Measurements from ENCODE around the gene EME2.

The EME2 gene

DNA sequence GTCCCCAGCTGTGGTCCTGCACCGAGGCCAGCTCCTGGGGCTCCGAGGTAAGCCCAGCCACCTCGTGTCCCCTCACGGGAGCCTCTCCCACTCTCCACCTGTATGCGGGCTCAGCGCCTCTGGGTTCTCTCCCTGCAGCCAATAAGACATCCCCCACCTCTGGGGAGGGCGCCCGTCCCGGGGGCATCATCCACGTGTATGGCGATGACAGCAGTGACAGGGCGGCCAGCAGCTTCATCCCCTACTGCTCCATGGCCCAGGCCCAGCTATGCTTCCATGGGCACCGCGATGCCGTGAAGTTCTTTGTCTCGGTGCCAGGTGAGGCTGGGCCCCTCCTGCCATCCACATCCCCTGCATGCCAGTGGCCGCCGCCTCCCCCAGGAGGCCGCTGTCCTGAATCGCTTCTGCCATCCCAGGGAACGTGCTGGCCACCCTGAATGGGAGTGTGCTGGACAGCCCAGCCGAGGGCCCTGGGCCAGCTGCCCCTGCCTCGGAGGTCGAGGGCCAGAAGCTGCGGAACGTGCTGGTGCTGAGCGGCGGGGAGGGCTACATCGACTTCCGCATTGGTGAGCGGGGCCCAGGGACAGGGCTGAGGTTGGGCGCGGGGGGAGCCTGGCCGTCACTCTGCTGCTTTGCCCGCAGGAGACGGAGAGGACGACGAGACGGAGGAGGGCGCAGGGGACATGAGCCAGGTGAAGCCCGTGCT, 4.4 kb upstream of the EME2 start:
- DNase-seq = no peak

DNA sequence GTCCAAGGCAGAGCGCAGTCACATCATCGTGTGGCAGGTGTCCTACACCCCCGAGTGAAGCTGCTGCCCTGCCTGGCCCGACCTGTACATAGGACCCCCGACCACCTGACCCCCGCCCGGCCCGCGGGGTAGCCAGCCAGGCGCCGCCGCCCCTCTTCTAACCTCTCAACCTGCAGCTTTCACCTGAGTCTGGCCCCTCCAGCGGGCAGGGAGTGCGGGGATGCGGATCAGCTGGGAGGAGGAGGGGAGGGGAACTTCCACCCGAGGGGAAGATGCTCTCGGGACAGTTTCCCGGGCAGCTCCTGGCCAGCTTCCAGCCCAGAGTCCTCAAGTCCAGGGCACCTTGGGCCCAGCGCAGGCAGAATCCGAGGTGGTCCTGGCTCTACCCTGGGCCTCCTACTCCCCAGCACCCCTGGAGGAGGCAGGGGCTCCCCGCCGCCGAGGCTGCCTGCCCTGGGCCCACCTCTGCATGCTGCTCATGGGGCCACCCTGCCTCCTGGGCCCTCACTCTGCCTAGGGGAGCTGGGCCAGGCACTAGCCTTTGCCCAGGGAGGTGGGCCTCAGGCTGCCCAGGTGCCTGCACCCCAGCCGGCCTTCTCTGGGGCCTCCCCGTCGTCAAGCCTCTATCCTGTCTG, 3.7 kb upstream of the EME2 start:
- DNase-seq = no peak

GRCh38 chr16:1769402-1770300, 3.0 kb upstream of the EME2 start:
- no peak for DNase-seq

- peak; percentile 73 for DNase-seq
These were observed 2.1 kb upstream of the EME2 start for GRCh38 chr16:1770328-1771187.

DNA sequence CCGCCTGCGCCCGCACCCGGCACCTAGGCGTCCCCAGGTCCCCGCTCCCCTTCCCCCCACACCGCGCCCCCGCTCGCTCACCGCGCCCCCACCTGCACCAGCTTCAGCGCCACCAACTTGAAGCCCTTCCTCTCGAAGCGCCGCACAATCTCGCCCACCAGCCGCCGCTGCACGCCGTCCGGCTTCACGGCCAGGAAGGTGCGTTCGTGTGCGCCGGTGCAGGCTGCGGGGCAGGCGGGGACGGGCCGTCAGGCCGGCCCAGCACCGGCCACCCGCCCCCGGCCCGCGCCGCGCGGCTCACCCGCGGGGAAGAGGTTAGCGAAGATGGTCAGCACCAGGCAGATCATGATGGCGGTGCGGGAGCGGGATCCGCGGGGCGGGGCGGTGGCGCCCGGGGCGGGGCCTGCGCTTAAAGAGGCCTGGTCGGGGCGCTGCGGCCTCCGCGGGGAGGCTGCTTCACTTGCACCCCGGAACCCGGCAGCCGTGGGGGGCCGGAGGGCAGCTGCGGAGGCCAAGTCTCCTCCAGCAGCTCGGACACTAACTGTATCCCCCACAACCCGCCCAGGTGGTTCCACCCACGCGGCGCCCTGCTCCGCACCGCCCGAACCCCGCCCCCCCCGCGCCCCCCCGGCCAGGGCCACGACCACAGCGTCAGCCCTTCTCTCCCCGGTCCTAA, 1.3 kb upstream of the EME2 start, which contains the start of gene NME3:
Gene NME3 (minus strand): TSS at position 356 of the 676 bp plus-strand sequence. CDS start 9 bp downstream, at position 347.
- DNase-seq = peak; percentile 18

- DNase-seq = no peak
These were observed 697 bp upstream of the EME2 start for GRCh38 chr16:1771864-1772361.

- DNase-seq = peak; percentile 52
These were observed 495 bp downstream of the EME2 start, which contains the start of gene MRPS34 for GRCh38 chr16:1772908-1773702. Gene MRPS34, minus strand, starts transcription at chr16:1773134. Its CDS starts 15 bp downstream, at chr16:1773119.

GRCh38 chr16:1773703-1774447, 1.3 kb downstream of the EME2 start:
- no peak for DNase-seq

DNA sequence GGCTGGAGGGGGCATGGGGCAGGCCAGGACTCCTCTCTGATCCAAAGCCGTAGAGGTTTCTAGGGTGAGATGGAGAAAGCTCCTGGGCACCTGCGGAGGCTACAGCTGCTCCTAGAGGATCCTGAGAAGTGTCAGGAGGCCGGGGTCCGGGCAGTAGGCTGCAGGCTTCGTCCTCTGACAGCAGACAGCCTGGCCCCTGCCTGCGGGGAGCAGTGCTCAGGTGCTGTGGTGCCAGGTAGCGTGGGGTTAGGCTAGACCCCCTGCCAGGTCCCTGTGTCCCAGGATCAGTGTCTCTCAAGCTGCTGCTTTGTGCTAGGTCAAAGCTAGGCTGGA, 1.8 kb downstream of the EME2 start:
- DNase-seq = no peak

- DNase-seq = no peak
These were observed 2.6 kb downstream of the EME2 start for GRCh38 chr16:1775006-1775845.

DNA sequence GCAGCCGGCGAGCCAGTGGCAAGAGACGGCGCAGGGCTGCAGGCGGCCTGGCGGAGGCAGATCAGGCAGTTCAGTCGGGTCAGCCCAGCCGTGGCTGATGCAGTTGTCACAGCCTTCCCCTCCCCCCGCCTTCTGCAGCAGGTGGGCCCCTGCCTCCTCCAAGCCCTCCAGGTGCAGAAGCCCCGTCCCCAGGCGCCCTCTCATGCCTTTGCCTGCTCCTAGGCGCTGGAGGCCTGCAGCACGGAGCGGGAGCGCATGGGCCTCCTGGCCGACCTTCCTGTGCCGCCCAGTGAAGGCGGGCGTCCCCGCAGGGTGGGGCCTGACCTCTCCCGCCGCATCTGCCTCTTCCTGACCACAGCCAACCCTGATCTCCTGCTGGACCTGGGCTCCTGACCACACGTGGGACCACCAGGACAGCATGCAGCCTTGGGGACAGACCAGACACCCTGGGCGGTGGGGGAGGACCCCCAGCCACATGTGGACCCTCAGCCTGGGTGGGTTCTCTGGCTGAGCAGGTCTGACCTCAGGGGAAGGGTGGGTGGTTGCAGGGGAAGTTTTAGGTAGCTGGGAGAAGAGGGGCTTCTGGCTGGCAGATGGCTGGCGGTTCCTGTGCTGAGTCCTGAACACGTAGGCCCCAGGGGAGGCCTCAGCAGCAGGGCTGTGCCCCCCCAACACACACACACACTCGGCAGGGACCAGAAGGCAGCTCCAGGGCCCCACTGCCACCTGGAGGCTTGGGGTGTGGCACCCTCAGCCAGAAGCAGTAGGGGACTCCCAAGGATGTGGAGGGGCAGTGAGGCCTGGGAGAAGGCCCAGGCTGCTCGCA, 3.4 kb downstream of the EME2 start:
- DNase-seq = no peak

GRCh38 chr16:1776672-1776955, 4.0 kb downstream of the EME2 start:
- DNase-seq = no peak

GRCh38 chr16:1776991-1777374, 4.4 kb downstream of the EME2 start:
- no peak for DNase-seq

- DNase-seq = no peak
These were observed 5.0 kb downstream of the EME2 start for GRCh38 chr16:1777375-1778199.

- no peak for DNase-seq
These were observed 5.9 kb downstream of the EME2 start for GRCh38 chr16:1778200-1779179.

DNA sequence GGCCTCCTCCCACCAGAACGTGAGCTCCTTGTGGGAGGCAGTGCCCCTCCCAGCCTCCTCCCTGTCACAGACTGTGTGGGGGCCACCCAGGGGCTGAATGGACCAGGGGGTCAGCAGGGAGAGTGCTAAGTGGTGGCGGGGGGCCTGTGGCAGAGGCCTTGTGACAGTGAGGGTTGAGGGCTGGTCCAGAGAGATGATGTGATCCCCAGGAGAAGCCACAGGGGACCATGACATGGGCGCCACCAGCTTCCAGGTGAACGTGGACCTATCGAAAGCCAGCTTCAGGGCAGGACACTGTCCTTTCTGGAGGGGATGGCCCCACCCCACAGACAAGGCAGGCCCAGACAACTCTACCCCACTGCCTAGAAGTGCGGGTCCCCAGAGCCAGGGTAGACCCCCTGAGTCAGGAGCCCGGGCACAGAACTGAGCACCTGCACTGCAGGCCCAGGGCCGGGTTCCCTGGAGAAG, 6.7 kb downstream of the EME2 start:
- DNase-seq = no peak
